ENCODE measurements around the gene HIF1AN. TPM values are rescaled to one million over a fixed set of nuclear protein-coding genes. Genes with fewer than 3 reads are reported as not detected.

The HIF1AN gene
- total RNA-seq, 1 experiment from 2014 or later = 58.7 TPM

- no peak within 1 kb of the TSS for H2BK12ac ChIP-seq (ENCODE audit: insufficient read length, low read depth, low read length)
- H3K14ac ChIP-seq (ENCODE audit: insufficient read depth, low read length) = no peak within 1 kb of the TSS
- H3K18ac ChIP-seq (ENCODE audit: insufficient read length, low read depth, low read length) = no peak within 1 kb of the TSS
- no peaks in the 10 kb centered on the region for H3K79me1 ChIP-seq (ENCODE audit: insufficient read depth, low read depth, low read length, poor library complexity, severe bottlenecking)
- peak within 1 kb of the TSS; percentile 47 for H3K4me2 ChIP-seq (ENCODE audit: insufficient read depth, insufficient read length, low read length)
- H4K5ac ChIP-seq (ENCODE audit: insufficient read length, low read depth, low read length) = no peak within 1 kb of the TSS
- H2AK5ac ChIP-seq (ENCODE audit: insufficient read length, low read length) = no peak within 1 kb of the TSS
- peaks cover 10% of the 10 kb centered on the region for H3K23me2 ChIP-seq (ENCODE audit: insufficient read length, low read depth, low read length, poor library complexity, severe bottlenecking)
- H3K56ac ChIP-seq (ENCODE audit: insufficient read length, low read depth, low read length) = no peak within 1 kb of the TSS
- H3K4me3 Mint-ChIP-seq = peak within 1 kb of the TSS; percentile 73 to 93
- peaks cover 4% of the 10 kb centered on the region; the same call in 1 of the 2 replicates for H3K27me3 ChIP-seq (ENCODE audit: insufficient read depth, low read length)
- H3K27ac Mint-ChIP-seq = no peak within 1 kb of the TSS
- H3K9ac ChIP-seq (ENCODE audit: extremely low read depth, insufficient read length, low read length) = no peak within 1 kb of the TSS
- WGBS (ENCODE audit: extremely low coverage, insufficient read length, low lambda C conversion rate) = no CpG with 5 or more reads among the region's 72 CpGs
- no peak within 1 kb of the TSS for H2BK120ac ChIP-seq (ENCODE audit: low read depth, low read length, poor library complexity, severe bottlenecking)
- no peaks in the 10 kb centered on the region for H3K4me1 ChIP-seq (ENCODE audit: insufficient read depth, low read length)
- H4K8ac ChIP-seq (replicated peaks; ENCODE audit: insufficient read length, low read depth, low read length) = no peak within 1 kb of the TSS
- H2BK20ac ChIP-seq (ENCODE audit: low read depth, low read length, poor library complexity, severe bottlenecking) = no peak within 1 kb of the TSS
- peak; percentile 84 for DNase-seq
- H2BK15ac ChIP-seq (ENCODE audit: low read depth, low read length) = no peak within 1 kb of the TSS
- peaks cover 44% of the 10 kb centered on the region for H3K27me3 Mint-ChIP-seq (ENCODE audit: low read depth)
- no peaks in the 10 kb centered on the region for H3K9me3 Mint-ChIP-seq
- H3K4me1 Mint-ChIP-seq = peaks cover 9 to 13% of the 10 kb centered on the region in 2 experiments
- H4K20me1 ChIP-seq (ENCODE audit: control insufficient read depth, insufficient read depth, insufficient read length) = no peaks in the 10 kb centered on the region
- no peak within 1 kb of the TSS for H3K27ac ChIP-seq (ENCODE audit: insufficient read length, low read depth, low read length)
- H2BK5ac ChIP-seq (ENCODE audit: insufficient read length, low read length) = no peak within 1 kb of the TSS
- no peaks in the 10 kb centered on the region for H3K79me2 ChIP-seq (ENCODE audit: insufficient read depth, low read length)
- H3T11ph ChIP-seq (ENCODE audit: low read length) = no peak within 1 kb of the TSS
- no peak within 1 kb of the TSS for H3K23ac ChIP-seq (ENCODE audit: insufficient read length, low read depth, low read length)
- H3K4ac ChIP-seq (ENCODE audit: low read depth, low read length) = no peak within 1 kb of the TSS
- TF ChIP-seq CTCF (conservative IDR thresholded peaks at IDR 0.05) = no peak
- H3K36me3 Mint-ChIP-seq (ENCODE audit: insufficient read depth in 1 of 3, low read depth in 3 of 3) = peaks cover 0 to 13% (median 6%) of the 10 kb centered on the region in 3 experiments; a peak in 6 of 7 replicates
- no peak within 1 kb of the TSS for H4K91ac ChIP-seq (ENCODE audit: insufficient read length, low read depth, low read length)
- no peaks in the 10 kb centered on the region for H3K9me3 ChIP-seq (ENCODE audit: control insufficient read depth, low read depth, low read length)
- no peak within 1 kb of the TSS for H2AFZ ChIP-seq (ENCODE audit: low read length)
Observed at GRCh38 chr10:100519311-100520051, 16.3 kb upstream of the HIF1AN start, which contains the start of gene SEC31B. Gene SEC31B, minus strand, starts transcription at chr10:100519861. Its CDS starts 2,909 bp downstream, at chr10:100516952.

Measured in H9 (cell line).